GM21528 (cell line): ENCODE results near the gene TUBGCP6.

ENCODE experiments used
- ATAC-seq: cut with Tn5 transposase; IDR thresholded peaks from one replicate; pipeline ENCODE4 v1.9.1; 2021; ENCODE audit warnings: mild to moderate bottlenecking, moderate library complexity; ENCODE audit not compliant: unreplicated experiment, low FRiP score

Gene TUBGCP6

DNA sequence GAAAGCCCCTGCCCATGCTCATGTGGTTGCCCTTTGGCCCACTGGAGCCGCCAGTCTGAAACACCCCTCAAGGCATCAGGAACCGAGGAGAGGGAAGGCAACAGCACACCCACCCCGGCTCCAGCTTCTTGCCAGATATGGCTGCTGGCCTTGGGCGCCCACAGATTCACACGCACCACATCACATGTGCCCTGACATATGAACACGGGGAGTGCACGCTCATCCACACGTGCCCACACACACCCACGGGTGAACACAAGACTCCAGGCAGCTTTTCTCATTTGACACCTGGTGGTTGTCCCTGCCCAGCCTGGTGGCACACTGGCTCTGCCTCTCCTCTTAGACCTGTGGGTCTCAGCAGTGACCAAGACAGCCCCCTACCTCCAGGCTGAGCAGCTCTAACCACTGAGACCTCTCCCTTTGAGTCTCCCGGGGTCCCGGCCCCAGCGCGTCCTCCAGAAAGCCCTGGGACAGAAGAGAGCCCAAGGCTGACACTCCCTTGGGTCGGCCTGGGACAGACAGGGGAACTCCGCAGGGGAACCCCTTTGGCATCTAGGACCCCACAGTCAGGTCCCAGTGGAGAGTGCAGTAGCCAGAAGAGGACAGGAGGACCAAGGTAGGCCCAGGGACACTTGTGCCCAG, 19.4 kb upstream of the TUBGCP6 start:
- no peak for ATAC-seq

DNA sequence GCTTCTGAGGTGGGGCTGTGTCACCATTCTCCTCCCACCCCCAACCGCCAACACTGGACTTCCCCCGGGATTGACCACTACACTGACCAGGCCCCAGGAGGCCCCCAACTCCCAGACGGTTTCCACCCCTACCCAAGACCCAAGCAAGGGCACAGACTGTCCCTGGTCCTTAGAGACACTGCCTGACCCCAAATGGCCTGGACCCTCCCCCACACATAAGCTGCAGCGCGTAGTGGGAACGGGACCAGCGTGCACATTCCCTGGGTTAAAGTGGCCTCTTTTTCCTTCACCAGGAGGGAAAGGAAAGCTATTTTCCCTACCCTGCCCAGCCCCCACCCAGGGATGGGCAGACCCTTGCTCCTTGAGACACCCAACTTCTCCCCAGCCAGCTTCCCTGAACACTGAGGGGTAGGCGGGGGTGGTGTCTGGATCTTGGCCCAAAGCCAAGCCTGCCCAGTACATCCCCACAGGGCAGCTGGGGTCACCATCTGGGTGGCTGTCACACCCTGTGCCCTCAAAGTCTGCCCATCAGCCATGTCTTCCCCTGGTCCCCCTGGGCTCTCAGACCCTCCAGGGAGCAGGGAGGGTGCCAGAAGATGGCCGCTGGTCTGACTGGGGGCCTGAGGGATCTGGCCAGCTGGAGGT, 18.3 kb upstream of the TUBGCP6 start:
- no peak for ATAC-seq

DNA sequence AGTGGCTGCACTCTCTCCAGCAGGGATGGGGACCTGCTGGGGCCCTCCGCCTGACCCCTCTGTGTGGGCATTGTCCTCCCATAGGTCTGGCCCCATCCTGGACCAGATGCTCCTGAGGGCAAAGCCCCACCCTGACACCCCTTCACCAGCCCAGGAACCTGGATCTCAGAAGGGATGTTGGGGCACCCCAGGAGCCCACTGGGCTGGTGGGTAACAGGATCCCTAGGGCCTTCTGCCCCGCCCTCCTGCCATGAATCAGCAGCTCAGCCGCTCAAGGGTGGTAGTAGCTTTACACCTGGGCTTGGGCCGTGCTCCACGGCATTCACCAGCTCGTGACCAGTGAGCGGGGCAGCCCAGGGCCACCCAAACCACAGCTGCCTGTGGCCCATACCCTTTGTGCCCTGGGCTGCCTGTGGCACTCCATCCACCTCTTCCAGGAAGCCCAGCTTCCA, 17.7 kb upstream of the TUBGCP6 start:
- no peak for ATAC-seq

DNA sequence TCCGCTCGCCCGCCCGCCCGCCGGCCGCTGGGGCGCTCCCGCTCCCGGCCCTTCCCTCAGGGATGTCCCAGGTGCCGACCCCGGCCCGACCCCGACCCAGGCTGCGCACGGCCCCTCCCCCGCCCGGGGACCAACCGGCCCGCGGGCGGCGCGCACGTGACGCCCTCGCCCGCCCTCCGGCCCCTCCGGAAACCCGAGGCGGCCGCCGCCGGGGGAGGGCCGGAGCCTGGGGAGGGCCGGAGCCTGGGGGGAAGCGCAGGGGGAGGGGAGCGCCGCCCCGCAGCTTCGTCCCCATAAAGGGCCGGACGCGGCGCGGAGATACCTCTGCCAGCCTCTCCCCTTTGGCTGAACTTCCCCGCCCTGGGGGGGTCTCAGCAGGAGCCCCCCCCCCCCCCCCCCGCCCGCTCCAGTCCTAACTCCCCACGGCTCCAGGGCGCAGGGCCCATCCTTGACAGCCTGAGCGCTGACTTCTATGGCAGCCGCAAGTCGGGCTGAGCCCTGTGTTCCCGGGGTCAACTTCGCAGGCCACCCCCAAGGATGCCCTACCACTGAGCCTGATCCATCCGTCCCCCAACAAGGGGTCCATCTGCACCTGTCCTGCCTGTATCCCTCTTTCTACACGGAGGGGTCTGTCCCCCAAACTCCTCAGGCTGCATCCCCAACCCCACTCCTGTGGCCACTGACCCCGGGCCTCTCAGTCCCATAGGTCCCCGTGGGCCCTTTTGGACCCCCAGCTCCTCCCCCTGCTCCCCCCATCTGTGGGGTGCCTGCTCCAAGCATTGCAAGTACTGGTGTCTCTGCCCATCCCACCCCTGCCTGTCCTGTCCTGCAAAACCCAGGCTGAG, 17.0 kb upstream of the TUBGCP6 start, which contains the start of gene MAPK12:
MAPK12 (minus strand) TSS at position 69 of the 845 bp plus-strand sequence. CDS start 174 bp downstream, outside the sequence.
- ATAC-seq = no peak

DNA sequence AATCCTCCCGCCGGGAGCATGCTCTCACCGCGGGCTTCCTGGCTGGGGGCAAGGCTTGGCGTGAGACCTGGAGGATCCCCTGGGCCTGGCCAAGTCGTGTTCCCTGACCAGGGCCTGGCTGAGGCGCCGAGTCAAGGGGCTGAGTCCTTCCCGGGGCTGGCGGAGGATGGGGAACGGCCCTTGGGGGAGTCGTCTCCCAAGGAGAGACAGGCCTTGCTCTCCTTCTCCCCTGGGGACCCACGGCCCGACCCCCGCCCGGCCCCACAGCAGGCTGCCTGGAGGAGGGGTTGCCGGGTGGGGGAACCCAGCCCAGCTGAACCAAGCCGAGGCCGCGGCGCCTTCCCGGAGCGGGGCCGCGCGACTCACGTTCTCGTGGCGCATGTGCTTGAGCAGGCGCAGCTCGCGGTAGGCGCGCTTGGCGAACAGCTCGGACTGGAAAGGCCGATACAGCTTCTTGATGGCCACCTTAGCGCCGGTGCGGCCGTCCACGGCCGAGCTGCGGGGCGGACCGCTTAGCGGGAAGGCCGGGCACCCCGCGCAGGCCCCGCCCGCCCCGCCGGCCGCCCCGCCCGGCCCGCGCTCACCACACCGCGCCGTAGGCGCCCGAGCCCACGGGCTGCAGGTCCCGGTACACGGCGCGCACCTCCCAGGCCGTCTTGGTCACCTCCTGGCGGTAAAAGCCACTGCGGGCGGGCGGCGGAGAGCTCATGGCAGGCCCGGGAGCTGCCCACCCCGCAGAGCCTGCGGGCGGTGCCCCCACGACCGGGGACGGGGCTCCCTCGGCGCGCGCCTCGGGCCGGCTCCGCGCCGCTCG, 16.2 kb upstream of the TUBGCP6 start:
- ATAC-seq = no peak

DNA sequence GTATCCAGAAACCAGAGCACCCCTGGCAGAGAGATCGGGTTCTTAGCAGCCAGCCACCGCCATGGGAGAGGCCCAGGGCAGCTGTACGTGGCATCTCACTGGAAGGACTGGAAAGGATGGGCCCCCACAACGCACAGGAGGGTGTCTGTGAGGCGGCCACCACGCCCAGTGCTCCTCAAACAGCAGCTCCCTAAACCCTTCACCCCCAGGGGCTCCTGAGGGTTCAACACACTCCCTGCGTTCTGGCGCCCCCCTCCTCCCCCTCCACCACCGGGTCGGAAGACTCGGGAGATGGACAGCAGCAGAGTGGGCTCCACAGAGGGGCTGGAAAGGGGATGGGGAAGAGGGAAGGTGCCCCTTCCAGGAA, 15.6 kb upstream of the TUBGCP6 start:
- no peak for ATAC-seq

DNA sequence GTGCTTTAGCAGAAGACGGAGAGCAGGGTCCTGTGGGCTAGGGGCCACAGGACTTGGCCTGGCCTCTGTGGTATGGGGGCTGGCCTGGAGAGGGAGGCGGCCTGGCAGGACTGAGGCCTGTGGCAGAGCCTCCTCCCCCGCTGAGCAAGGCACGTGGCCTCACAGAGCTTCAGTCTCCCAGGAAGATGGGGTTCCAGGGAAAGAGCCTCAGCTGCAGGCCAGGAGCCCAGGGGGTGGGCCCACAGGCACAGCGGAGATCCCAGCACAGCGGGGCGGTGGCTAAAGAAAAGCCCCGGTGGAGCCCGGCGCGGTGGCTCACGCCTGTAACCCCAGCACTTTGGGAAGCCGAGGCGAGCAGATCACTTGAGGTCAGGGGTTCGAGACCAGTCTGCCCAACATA, 14.5 kb upstream of the TUBGCP6 start:
- ATAC-seq = no peak

DNA sequence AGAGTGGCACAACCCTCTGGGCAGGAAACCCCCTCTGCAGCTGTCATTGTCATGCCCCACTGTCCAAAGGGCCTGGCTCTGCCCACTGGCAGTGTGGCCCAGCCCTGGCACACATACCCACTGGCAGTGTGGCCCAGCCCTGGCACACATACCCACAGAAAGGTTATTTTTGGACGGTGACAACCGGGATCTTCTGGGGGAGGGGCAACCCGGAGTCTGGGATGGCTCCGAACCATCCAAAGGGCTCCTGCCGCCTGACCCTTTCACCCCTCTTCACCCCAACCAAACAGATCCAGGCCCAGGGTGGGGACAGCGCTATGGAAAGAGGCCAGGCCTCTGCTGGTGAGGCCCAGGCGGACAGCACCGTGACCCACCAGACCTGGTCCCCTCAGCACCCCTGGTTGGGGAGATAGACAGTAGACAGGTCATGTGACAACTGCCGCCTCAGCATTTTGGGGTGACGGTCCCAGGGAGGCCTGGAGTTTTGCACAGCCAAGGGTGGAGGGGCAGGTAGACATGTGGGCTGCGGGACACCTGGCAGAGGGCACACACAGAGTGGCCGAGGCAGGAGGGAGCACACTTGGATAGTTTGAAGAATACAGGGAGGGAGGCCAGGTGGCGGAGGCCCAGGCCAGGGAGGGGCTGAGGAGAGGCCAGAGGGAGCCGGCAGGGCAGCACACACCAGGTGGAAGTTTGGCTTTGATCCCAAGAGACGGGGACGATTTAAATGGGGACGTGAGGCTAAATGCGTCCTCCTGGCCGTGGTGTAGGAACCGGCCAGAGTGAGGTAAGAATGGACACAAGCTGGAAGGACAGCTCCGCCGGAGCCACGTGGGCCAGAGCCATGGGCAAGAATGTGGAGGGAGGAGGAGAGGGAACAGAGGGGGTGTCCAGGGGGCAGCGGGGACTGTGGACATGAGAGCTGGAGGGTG, 13.8 kb upstream of the TUBGCP6 start:
- no peak for ATAC-seq

DNA sequence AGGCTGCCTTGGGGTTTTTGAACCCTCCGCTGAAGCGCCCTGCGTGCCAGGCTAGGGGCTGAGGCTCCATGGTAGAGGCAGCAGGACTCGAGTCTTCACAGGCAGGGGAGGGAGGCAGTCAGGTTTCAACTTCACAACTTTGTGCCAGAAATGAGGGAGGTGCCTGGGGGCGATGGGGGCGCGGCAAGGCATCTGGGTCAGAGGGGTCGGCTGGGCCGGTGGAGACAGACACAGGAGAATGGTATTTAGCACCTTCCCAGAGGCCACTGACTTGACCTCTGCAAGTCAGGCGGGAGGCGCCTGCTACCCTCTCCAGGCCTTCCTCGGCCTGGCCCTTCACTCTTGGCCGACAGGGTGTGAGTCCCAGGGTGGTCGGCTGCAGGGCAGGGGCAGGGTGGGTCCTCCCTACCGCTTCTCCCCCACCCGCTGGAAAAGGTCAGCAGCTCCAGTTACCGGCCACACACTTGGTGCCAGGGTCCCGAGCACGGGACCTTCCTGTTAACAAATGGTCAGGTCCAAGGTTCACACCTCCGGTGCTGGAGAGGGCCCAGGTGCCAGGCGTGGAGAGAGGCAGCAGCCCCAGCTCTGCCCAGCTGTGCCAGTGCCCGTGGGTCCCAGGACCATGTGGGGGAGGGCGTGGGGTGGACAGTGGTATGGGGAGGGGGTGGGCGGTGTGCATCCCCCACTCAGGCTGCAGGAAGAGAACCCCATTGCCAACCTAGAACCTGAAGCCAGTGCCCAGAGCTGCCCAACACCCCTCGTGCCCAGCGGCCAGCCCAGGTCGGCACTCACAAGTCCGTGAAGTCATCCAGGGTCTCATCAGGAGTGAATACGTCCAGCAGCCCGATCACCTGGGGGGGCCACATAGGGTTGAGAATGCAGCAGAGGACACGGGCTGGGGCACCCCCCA, 12.9 kb upstream of the TUBGCP6 start:
- ATAC-seq = no peak

DNA sequence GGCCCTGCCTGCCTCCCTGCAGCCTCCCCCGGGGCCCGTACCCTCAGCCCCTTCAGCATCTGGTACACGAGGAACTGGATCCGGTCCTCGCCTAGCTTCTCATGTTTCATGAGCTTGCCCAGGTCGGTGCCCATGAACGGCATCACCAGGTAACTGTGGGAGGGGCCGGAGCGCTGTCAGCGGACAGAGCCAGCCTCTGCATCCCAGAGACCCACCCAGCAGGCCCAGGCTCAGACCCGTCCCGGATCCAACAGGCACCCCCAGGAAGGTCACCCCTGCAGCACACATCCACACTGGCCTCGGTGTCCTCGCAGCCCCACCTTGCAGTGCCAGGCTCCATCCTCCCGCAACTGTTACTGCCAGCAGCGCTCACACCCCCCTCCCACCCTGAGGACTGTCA, 12.2 kb upstream of the TUBGCP6 start:
- ATAC-seq = no peak

DNA sequence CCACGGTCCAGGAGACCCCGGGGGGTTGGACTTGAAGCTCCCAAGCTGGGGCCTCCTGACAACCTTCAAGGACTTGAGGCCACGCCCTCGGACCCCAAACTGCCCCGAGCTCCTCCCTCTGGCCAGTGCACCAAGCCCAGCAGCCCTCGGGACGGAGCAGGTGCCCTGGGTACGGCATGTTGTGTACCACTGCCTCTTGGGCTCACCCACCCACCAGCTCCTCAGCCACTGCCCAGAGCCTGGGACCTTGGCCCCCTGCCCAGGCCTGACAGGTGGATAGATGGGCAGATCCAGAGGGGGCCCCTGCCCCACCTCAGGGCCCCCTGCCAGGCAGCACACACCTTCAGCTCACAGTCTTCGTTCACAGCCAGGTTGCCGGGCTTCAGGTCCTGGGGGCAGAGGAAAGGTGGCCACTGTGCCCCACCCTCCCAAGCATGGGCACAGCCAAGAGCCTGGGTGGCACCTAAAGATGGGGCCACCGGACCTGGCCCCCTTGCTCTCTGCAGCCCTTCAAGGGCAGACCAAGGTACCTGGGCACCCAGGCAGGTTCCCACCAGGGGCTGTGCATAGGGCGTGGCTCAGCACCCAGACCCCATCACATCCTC, 11.5 kb upstream of the TUBGCP6 start:
- no peak for ATAC-seq

DNA sequence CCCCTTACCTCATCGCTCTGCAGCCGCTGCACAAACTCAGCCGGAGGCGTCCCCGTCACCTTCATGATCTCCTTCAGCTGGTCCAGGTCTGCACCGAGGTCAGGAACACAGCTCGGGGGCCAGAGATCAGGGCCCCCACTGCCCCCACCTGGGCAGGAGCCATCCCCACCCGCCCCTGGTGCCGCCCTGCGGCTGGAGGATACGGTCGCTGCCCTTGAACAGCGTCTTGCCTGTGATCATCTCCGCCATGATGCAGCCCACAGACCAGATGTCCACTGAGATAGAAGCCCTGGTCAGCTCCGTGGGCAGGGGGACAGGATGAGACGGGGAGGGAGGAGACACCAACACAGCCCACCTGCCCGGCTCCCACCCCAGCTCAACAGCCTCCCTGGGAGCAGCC, 10.8 kb upstream of the TUBGCP6 start:
- no peak for ATAC-seq

DNA sequence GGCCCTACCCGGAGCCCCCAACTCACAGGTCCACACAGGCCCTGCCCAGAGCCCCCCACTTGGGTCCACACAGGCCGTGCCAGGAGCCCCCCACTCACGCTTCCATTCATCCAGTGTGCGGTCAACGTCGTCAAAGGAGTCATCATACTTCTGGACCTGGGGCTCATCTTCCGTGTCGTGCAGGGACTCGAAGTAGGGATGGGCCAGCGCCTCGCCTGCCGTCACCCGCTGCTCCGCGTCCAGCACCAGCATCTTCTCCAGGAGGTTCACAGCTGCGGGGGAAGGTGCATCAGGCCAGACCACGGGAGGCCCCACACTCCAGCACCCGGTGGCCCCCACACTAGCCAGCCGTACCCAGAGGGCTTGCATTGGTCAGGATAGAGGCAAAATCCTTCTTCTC, 10.3 kb upstream of the TUBGCP6 start:
- ATAC-seq = no peak

DNA sequence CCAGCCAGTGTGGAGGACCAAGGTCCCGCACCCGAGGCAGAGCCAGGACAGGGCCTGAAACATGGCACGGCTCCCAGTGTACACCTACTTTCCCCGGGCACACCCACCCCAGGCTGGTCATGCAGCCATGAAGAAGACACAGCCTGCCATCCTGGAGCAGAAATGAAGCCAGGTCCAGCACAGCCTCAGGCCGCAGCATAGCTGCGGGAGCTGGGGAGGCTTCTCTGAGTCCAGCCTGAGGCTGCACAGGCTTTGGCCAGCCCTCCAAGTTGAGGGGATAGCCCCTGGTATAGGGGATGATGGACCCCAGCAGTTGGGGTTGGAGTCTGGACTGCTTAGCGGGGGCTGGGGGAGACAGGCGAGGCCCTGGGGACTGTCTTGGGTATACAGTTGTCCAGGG, 9.1 kb upstream of the TUBGCP6 start:
- ATAC-seq = no peak

DNA sequence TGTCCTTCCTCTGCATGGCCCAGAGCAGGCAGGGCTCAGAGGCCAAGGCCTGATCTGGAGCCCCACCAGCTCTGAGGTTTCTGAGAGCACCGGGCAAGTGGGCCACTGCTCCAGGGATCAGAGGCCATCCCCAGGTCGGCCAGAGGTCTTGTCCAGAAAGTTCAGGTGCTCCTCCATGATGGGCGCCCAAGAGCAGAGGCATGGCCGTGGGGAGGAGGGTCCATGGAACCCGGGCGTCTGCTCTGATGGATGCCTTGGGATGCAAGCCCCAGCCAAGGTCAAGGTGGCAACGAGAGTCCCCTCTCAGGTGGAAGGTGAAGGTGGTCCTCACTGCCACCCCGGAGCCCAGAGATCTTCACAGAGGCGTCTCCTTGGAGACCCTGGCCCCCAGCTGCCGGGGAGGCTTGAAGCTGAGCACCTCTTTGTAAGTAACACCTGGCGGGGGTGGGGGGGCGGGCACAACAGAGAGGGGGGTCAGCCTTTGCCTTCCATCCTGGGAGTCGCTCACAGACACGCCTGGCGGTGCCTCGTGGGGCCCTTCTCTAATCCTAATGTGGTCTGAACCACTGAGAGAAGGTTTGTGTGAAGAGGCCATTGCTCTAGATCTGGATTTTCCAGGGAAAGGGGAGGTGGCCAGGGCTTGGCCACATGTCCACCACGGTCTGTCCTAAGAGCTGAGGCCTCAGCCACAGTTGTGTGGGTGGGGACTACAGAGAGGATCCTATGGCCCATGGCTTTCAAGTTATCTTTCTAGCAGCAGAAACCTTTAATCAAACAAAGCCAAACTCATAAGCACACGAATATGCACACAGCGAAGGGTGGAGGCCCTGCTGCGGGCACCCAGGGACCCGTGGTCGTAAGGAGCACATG, 8.5 kb upstream of the TUBGCP6 start:
- no peak for ATAC-seq

DNA sequence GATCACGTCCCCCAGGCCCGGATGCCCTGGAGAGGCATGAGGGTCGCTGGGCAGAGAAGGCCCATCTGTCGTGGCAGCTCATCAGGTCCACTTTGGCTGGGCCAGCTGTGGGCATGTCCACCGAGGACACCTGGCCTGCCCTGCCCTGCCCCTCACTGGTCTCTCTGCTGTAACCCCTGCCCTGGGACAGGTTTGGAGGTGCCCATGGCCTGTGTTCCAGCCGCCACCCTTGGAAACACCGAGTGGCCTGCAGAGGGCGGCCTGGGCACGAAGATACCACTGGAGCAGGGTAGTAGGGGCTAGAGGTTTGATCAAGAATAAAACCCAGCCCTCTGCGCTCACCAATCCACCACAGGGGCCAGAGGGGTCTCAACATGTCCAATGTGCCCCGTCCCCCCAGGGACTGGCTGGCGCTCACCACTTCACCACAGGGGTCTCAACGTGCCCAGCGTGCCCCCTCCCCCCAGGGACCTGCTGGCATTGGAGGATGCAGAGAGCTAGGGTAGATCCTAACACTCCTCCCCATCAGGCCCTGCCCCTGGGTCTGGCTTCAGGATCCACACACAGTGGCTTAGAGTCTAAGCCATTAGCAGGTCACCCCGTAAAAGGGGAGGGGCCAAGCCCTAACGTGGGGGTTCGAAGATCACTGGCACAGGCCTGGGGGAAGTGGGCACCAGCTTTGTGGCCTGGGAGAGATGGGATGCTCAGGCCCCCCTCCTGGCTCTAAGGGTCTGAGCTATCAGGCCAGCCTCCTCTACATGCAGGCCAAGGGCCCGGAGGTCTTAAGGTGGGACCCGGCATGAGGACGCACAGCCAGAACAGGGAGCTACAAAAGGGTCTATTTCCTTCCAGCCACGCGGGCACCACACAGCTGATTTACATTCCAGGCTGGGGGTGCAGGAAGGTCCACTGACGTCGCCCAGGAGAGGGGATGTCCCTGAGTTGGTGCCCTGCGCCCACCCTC, 7.5 kb upstream of the TUBGCP6 start:
- ATAC-seq = no peak
